HG02763 (cell line): Measurements from ENCODE around the gene INO80B.
A peak's percentile ranks its signal among the peaks of the same experiment; 100 is the strongest.
"Not testable (repeated sequence)": the region's sequence is repeated elsewhere in the genome, so short reads cannot be mapped to it uniquely, and the experiment has no call there.

Experiments
- ATAC-seq: cut with Tn5 transposase; IDR thresholded peaks from one replicate; pipeline ENCODE4 v1.9.1; 2021; ENCODE audit warnings: mild to moderate bottlenecking, moderate library complexity; ENCODE audit not compliant: unreplicated experiment

Gene INO80B

DNA sequence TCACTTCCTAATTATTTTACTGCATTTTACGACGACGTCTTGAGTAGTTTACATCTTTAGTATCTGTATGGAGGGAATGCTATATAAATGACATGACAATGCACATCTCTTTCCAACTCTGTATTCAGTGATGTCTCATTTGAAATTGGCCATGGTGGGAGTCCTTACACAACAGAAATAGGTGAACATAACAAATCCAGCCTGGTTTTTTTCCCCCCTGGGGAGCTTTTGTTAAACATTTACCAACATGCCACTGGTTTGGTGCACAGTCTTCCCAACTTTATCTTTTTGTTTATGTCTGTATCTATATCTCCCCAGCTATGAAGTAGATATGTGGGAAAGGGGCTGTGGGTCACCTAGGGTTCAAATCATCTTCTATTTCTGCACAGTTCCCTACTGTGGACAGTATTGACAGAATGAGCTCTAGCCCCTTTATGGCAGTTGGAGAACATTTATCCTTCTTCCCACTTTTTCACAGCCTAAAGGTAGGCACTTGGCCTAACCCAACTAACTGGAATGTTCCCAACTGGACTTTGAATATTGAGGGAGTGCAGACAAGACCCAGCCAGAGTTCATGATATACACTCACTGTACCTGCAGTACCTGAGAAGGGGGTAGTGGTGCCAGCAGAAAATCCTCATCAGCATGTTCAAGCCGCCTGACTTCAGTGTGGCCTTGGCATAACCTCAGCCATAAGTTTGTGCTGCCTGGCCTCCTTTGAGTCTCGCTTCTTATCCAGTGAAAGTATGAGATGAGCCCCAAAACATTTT lies 7.5 kb upstream of the INO80B start:
- no peak for ATAC-seq

DNA sequence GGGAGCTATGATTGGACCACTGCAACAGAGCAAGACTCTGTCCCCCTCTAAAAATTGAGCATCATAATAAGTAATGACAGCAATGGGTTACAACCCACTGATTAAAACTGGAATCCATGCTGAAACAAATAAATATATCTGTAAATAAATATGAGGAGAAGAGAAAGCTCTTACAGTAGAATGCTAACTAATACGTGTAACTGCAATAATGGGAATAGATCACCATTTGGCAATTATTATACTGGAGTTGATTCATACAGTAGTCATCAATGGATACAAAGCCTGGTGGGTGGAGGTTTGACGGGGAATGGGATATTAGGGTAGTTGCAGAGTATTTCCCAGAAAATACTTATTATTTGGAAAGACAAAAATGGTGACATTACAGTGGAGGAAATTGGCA lies 6.1 kb upstream of the INO80B start:
- no peak for ATAC-seq

DNA sequence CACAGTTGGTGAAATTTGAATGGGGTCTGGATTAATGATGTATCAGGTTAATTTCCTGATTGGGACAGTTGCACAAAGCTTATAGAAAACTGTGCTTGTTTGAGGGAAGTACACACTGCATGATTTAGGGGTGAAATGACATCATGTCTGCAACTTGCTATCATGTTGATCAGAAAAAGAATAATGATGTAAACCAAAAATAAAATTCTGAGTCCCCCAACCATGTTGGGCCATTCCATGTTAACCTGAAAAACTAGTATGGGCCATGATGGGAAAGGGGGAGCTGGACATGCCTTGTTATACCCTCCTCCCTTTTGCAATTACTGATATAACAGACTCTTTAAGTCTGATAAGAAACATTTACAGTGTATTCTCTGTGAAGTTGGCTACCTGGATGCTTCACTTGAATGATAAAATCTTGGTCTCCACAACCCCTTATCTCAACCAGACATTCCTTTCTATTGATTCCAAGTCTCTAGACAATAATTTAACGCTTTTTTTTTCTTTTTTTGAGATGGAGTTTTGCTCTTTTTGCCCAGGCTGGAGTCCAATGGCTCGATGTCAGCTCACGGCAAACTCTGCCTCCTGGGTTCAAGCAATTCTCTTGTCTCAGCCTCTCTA lies 4.2 kb upstream of the INO80B start:
- no peak for ATAC-seq

DNA sequence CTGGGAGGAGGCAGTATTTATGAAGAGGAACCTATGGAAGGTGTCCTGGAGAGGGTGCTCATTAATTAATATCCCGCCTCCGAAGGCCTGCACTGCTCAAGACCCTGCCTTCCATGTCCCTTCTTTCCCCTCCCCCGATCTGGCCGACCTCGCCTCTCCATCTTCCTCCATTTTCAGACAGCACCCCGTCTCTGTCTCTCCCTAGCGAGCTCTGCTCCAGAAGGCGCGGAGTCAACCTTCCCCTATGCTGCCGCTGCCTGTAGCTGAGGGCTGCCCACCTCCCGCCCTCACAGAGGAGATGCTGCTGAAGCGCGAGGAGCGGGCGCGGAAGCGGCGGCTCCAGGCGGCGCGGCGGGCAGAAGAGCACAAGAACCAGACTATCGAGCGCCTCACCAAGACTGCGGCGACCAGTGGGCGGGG lies 2.3 kb downstream of the INO80B start:
- no peak for ATAC-seq

DNA sequence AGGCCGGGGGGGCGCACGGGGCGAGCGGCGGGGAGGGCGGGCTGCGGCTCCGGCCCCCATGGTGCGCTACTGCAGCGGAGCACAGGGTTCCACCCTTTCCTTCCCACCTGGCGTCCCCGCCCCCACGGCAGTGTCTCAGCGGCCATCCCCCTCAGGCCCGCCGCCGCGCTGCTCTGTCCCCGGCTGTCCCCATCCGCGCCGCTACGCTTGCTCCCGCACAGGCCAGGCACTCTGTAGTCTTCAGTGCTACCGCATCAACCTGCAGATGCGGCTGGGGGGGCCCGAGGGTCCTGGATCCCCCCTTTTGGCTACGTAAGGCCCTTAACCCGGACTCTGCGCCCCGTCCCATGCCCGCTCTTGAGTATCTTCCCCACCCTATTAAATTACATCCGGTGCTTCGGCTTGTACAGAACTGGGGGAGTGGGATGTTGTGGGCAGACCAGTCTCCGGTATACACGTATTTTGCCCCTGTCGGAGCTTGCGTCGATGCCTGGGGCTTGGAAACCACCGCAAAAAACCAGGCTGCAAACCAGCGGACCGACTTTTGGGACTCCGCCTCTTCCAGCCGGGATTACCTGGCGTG lies 2.8 kb downstream of the INO80B start:
- ATAC-seq: peak; percentile 36

DNA sequence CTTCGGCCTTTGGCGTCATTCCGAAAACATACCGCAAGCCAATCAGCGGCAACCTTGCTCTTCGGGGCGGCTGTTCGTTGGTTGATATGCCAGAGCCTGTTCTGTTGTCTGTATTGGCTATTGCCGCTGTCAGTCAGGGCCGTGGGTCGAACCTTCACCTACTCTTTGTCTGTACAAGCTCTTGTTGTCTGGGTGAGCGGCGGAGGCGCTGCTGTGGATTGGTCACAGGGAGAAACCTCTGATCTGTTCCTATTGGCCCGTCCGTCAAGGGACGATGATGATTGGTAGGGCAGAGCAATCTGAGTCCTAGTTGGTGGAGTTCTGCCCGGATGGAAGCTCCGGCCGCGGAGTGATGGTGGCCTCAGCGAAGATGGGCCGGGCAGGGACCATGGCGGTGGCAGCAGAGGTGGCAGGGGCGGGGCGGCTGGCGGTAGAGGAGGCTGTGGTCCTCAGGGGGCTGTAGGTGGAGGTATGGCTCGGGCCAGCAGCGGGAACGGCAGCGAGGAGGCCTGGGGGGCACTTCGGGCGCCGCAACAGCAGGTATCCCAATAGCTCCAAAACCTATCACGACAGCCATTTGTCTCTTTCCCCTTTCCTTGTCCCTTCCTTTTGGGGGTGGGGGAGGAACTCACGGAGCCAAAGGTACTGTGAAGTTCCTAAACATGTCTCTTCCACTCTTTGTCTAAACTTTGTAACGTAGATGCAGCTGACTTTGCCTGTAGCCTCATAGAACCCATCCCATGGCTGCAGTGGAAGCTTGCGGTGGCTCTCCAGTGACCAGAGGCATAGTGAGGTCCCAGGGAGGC lies 3.4 kb downstream of the INO80B start, which contains the start of gene WBP1:
WBP1 (plus strand) TSS at position 307 of the 806 bp plus-strand sequence; CDS start at position 472, 165 bp downstream.
- ATAC-seq: peak; percentile 83

DNA sequence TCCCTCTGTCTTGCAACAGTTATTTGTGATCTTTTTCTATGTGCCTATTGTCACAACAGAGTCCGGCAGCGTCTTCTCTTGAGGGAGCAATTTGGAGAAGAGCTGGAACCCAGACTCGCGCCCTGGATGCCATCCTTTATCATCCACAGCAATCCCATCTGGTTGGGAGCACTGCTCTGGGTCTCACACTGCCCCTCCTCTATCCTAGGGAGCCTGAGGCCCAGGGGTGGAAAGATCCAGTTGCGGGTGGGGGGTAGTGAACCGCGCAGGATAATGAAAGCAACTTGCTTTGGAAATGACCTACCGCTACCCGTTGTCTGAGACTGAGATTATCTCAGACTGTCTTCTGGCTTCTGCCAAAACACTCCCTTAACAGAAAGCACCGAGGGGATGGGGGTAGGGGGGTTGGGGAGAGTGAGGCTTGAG lies 4.1 kb downstream of the INO80B start:
- no peak for ATAC-seq

DNA sequence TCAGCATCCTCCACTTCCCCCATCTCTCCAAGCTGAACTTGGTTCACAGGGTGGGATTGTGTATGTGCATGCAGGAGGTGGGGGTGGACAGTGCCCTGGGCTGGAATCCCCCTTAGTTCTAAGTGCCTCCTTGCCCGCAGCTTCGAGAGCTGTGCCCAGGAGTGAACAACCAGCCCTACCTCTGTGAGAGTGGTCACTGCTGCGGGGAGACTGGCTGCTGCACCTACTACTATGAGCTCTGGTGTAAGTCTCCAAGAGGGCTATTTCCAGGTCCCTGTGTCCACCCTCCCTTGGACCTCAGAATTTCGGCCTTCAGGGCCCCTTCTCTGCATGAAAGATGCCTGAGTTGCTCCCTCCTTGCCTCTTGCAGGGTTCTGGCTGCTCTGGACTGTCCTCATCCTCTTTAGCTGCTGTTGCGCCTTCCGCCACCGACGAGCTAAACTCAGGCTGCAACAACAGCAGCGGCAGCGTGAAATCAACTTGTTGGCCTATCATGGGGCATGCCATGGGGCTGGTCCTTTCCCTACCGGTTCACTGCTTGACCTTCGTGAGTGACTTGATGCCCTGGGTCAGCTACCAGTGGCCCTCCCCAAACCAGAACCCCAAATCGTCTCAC lies 4.7 kb downstream of the INO80B start:
- ATAC-seq: not testable (repeated sequence)

DNA sequence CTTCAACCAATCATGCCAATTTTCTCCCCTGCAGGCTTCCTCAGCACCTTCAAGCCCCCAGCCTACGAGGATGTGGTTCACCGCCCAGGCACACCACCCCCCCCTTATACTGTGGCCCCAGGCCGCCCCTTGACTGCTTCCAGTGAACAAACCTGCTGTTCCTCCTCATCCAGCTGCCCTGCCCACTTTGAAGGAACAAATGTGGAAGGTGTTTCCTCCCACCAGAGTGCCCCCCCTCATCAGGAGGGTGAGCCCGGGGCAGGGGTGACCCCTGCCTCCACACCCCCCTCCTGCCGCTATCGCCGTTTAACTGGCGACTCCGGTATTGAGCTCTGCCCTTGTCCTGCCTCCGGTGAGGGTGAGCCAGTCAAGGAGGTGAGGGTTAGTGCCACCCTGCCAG lies 5.3 kb downstream of the INO80B start:
- not testable (repeated sequence) for ATAC-seq

DNA sequence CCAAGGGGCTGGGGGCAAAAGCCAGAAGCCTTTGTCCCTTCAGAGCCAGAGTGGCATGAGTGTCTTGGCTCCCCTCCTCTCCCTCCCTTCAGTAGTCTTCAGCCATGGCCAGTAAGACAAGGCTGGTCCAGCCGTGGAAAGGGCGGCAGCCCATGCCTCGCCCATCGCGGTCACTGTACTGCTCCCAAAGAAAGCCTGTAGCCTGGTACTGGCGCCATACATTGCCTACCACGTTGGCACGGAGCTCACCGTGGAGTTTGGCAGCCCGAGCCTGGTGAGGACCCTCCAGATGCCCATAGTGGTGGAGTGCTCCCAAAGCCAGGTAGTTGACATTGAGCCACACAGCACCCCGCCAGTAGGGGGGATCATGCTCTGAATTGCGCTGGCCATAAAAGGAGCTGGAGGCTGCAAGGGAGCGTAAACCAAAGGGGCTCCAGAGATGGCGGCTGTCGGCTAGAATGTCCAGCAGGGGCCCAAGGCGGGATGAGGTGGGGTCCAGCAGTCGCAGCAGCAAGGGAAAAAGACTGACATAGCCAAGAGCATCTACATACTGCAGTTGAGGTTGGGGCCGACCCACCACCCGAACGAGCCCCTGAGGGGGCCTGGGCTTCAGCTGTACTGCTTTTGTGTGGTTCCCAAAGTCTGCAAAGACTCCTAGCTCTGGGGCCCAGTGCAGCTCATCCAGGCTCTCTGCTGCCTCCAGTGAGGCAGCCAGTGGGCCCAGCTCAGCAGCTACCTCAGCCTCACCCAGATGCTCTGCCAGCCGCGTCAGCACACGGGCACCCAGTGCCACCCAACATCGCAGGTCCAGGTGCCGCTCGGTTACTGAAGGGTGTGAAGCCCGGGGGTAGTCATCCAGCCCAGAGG lies 6.5 kb downstream of the INO80B start:
- no peak for ATAC-seq

DNA sequence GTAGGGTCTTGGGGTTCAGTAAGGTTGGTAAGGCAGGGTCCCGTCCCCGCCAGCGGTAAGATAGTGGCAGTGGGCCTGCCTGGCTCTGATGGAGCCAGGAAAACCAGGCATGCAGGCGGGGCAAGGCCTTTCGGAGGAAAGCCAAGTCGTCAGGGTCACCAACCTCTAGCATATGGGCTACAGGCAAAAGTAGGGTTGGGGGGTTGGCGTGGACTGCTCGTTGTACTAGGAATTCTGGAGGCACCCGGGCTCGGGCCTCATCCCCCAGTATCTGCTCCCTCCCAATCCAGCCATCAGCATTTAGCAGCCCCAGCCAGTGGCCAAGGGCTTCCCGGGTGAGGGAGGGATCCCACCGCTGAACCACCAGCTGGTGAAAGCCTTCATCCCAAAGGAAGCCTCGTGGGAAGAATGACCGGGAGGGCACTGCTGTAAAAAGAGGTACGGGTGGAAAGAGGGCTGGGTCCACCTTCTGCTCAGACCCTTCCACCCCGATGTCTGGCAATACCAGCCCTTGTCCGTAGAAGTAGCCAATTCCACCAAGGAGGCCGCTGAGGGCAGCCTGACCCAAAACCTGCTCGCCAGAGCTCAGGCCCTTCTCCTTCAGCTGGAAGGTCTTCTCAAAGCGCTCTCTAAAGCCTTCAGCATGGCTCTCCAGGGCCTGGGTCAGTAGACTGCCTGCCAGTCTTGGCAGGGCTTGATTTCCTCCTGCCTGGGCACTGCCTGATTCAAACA lies 7.3 kb downstream of the INO80B start:
- ATAC-seq: no peak

DNA sequence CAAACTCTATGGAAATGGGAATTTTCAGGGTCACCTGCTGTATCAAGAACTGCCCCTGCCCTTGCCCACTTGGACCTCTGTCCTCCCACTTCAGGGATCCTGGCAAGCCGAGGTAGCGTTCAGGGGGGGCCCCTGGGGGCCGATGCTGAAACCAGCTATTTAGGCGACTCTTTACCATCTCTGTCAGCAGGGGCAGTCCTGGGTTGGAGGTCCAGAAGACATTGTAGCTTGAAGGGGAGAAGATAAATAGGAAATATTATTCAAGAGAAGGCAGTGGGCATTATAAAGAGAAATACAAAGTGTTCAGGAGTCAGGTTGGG lies 7.9 kb downstream of the INO80B start:
- no peak for ATAC-seq

DNA sequence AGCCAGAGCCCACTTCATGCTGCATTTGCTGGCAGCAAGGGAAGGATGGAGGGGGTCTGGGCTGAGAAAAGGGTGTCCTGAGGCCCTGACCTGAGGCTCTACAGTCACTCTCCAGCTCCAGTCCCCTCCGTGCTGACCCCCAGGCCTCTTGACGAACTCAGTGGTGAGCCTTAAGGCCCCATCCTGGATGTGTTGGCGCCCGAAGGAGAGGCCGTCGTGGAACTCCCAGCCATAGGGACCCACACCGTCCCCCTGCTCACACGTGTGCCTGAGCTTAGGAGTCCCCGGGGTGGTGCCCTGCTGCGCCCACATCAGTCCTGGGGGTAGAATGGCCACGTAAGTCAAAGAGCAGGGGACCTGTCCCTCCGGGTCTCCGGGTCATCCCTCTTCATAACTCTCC lies 9.5 kb downstream of the INO80B start:
- ATAC-seq: no peak

DNA sequence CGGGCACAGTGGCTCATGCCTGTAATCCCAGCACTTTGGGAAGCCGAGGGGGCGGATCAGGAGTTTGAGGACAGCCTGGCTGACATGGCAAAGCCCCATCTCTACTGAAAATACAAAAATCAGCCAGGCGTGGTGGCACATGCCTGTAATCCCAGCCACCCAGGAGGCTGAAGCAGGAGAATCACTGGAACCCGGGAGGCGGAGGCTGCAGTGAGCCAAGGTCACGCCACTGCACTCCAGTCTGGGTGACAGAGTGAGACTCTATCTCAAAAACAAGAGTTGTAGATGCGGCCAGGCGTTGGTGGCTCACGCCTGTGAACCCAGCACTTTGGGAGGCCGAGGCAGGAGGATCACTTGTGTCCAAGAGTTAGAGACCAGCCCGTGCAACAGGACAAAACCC lies 15.9 kb downstream of the INO80B start:
- ATAC-seq: not testable (repeated sequence)

DNA sequence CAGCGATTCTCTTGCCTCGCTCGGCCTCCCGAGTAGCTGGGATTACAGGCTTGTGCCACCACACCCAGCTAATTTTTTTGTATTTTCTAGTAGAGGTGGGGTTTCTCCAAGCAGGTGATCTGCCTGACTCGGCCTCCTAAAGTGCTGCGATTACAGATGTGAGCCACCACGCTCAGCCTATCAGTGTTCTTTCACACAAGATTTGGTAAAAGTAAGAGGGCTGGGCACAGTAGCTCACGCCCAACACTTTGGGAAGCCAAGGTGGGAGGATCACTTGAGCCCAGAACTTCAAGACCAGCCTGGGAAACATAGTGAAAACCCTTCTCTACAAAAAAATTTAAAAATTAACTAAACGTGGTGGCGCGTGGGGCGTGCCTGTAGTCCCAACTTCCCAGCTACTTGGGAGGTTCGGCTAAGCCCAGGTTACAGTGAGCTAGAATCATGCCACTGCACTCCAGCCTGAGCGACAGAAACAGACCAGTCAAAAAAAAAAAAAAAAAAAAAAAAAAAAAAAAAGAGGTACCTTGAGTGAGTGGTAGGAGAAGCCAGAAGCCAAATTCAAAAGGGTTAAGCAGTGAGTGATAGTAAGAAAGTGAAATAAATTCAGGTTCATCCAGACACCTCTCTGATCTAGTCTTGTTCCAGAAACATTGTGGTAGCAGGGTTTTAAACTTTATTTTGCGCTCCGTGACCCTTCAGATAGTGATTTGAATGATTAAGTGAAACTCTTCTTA lies 16.6 kb downstream of the INO80B start:
- no peak for ATAC-seq

DNA sequence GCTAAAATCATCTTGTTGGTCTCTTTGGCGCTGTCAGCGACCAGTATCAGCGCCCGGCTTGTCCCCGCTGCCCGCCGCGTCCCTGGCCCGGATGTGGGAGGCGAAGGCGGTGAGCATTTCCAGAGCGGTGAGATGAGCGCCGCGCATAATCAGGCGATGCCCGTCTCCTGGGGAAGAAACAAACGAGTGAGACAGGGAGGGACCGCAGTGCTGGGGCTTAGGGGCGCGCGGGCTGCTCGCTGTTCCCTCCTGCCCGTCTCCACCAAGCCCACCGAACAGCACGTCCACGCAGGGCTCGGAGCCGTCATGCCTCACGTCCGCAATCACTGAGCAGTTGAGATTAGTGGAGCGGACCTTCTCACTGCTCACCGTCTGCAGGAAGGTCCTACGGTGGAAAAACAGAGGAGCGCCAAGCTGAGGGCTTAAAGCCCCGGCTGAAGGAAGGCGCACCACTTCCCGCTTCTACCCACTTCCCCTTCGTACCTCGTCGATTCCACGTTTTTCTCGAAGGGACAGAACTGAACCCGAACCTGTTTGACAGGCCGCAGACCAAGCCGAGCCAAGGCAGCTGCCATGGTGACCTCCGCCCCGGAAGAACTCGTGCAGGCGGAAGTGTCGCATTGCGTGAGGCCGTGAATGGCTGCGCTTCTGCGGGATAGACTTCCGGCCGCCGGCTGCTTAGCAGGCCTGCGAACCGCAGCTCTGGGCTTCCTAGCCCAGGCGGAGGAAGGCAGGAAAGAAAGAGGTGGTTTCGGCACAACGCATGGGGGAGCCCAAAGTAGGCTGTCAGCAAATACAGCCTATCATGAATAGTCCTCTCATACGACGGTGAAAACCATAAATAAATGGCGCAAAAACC lies 17.4 kb downstream of the INO80B start, which contains the start of gene MRPL53:
MRPL53 (minus strand) TSS at position 595 of the 859 bp plus-strand sequence; CDS start at position 575, 20 bp downstream.
- peak; percentile 91 for ATAC-seq

DNA sequence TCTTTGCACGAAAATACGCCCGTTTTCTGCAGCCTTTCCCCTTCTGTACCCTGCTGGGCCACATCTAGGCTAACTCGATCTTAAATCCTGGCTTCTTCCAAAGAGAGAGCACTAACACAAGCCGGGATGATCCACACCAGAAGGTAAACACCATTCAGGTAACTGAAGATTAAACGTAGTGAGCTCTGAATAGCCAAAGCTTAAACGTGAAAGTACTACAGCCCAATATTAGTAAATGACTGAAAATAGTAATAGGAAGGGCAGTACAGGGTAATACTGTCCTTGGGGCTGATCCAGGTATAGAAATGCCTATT lies 18.0 kb downstream of the INO80B start:
- no peak for ATAC-seq

DNA sequence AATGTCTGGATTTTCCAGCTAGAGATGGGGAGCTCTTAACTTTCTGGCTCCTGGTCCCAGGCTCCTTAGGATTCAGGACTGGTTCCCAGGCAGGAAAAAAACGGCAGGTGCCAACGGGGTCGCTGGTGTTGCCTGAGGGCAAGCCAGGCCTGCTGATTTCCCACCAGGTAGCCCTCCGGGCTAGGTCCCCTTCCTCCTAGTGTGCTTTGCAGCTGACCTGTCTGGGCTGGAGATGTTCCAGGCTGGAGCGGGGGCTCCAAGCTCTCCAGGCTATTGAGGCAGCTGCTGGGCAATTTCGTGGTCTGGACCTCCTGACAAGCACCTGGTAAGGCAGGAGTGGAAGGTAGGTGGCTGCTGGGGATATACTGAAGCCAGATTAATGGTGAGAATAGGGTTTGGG lies 19.6 kb downstream of the INO80B start:
- no peak for ATAC-seq
